ENCODE data around the gene NR2C2. TPM values are rescaled to one million over a fixed set of nuclear protein-coding genes. Genes with fewer than 3 reads are reported as not detected.

NR2C2 gene
- total and polyA plus RNA-seq, 4 donors = 3.3 to 21.8 (median 14.5) TPM

DNA sequence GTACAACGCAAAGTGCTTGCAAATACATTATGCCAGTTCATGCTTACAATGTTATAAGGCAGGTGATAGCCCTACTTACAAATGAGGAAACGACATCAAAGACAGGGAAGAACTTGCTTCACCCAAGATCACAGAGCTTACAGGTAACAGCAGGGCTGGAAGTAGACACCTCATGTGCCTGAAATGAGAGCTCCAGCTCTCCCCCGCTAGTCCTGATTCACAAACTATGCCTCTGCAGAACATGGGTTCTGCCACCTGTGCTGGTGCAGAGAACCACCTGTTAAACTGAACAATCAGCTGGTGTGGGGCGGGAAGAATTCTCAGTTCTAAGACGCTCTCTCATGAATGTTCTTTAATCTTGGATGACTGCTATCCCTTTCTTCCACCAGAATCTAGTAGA lies 144.2 kb downstream of the NR2C2 start (continued):
- no peak for TF ChIP-seq MAX (IDR thresholded peaks at IDR 0.05)
- no peak for TF ChIP-seq RAD21 (IDR thresholded peaks at IDR 0.05)

GRCh38 chr3:15092686-15093085 lies 145.3 kb downstream of the NR2C2 start:
- Histone ChIP-seq H3K4me3 (ENCODE audit: low read depth in 1 of 3, low read length in 3 of 3) (no peak overlapping the region), H3K27me3 (ENCODE audit: control insufficient read depth in 4 of 4, insufficient read depth in 4 of 4, low read length in 3 of 4) (no peaks in the 10 kb centered on the region), H3K9me3 (ENCODE audit: control insufficient read depth in 4 of 4, low read length in 3 of 4) (no peaks in the 10 kb centered on the region), H3K9ac (ENCODE audit: low read depth in 1 of 2, low read length in 2 of 2) (no peak overlapping the region), H3K36me3 (ENCODE audit: control insufficient read depth in 4 of 4, insufficient read depth in 3 of 4, low read depth in 1 of 4, low read length in 3 of 4) (peaks cover 0 to 38% (median 36%) of the 10 kb centered on the region in 4 donors), H3K4me1 (ENCODE audit: control insufficient read depth in 4 of 4, insufficient read depth in 4 of 4, low read length in 3 of 4) (peaks cover under 1 to 3% (median 3%) of the 10 kb centered on the region in 4 donors), H3K27ac (ENCODE audit: low read depth in 1 of 2, low read length in 2 of 2) (no peak overlapping the region)
- WGBS = 86% methylated on average over 1 of the region's 1 CpG
- DNase-seq (ENCODE audit: low spot score) = no peak
- TF ChIP-seq FOXA2 (IDR thresholded peaks at IDR 0.05) = no peak
- no peak for TF ChIP-seq NR2F2 (IDR thresholded peaks at IDR 0.05)
- TF ChIP-seq, protein P1, sequence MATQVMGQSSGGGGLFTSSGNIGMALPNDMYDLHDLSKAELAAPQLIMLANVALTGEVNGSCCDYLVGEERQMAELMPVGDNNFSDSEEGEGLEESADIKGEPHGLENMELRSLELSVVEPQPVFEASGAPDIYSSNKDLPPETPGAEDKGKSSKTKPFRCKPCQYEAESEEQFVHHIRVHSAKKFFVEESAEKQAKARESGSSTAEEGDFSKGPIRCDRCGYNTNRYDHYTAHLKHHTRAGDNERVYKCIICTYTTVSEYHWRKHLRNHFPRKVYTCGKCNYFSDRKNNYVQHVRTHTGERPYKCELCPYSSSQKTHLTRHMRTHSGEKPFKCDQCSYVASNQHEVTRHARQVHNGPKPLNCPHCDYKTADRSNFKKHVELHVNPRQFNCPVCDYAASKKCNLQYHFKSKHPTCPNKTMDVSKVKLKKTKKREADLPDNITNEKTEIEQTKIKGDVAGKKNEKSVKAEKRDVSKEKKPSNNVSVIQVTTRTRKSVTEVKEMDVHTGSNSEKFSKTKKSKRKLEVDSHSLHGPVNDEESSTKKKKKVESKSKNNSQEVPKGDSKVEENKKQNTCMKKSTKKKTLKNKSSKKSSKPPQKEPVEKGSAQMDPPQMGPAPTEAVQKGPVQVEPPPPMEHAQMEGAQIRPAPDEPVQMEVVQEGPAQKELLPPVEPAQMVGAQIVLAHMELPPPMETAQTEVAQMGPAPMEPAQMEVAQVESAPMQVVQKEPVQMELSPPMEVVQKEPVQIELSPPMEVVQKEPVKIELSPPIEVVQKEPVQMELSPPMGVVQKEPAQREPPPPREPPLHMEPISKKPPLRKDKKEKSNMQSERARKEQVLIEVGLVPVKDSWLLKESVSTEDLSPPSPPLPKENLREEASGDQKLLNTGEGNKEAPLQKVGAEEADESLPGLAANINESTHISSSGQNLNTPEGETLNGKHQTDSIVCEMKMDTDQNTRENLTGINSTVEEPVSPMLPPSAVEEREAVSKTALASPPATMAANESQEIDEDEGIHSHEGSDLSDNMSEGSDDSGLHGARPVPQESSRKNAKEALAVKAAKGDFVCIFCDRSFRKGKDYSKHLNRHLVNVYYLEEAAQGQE (IDR thresholded peaks at IDR 0.05) = no peak
- no peak for TF ChIP-seq ATF3 (IDR thresholded peaks at IDR 0.05)
- no peak for TF ChIP-seq RXRA (IDR thresholded peaks at IDR 0.05)
- no peak for TF ChIP-seq GABPA (IDR thresholded peaks at IDR 0.05 in 1 of 2, conservative IDR thresholded peaks at IDR 0.05 in 1 of 2)
- TF ChIP-seq YY1 (IDR thresholded peaks at IDR 0.05) = no peak
- TF ChIP-seq EGR1 (IDR thresholded peaks at IDR 0.05; ENCODE audit: low read depth in 2 of 2) = no peak

DNA sequence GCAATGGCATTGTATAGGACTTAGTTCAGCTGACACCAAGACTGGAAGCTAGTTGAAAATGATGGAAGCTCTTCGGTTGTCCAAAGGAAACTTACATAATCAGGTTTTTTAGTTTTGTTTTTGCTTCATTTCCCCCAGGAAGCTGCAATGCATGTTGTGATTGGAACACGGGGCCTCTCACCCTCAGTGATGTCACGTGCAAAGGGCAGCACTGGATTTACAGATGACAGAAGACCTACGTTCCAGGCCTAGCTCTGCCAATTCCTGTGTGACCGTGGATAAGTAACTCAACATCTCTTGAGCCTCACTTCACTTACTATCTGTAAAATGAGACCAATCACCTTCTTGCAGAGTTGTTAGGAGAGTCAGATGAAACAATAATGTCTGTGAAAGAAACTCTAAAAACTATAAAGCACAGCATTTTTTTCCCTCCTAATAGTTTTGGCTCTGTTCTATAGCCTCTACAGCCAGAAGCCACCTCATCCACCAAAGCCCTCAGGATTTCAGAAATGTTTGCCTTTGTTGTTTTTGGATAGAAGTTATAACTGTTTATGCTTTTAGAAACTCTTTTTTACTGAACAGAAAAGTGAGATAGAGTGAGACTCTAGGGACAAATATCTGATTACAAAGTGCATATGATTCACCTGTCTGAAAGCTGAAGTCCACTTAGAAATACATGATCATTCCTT lies 146.9 kb downstream of the NR2C2 start:
- Histone ChIP-seq H3K27ac (ENCODE audit: low read depth in 1 of 2, low read length in 2 of 2) (no peak overlapping the region), H3K9ac (ENCODE audit: low read depth in 1 of 2, low read length in 2 of 2) (no peak overlapping the region), H3K36me3 (ENCODE audit: control insufficient read depth in 4 of 4, insufficient read depth in 3 of 4, low read depth in 1 of 4, low read length in 3 of 4) (peaks cover 0 to 36% (median 31%) of the 10 kb centered on the region in 4 donors), H3K4me3 (ENCODE audit: low read depth in 1 of 3, low read length in 3 of 3) (no peak overlapping the region), H3K9me3 (ENCODE audit: control insufficient read depth in 4 of 4, low read length in 3 of 4) (no peaks in the 10 kb centered on the region), H3K27me3 (ENCODE audit: control insufficient read depth in 4 of 4, insufficient read depth in 4 of 4, low read length in 3 of 4) (no peaks in the 10 kb centered on the region), H3K4me1 (ENCODE audit: control insufficient read depth in 4 of 4, insufficient read depth in 4 of 4, low read length in 3 of 4) (peaks cover 3 to 11% (median 8%) of the 10 kb centered on the region in 4 donors)
- no peak for DNase-seq (ENCODE audit: low spot score)
- WGBS = 82% methylated on average over 5 of the region's 5 CpGs
- TF ChIP-seq RXRA (IDR thresholded peaks at IDR 0.05) (no peak), JUND (IDR thresholded peaks at IDR 0.05) (no peak), FOXA2 (IDR thresholded peaks at IDR 0.05) (no peak), CTCF (IDR thresholded peaks at IDR 0.05; ENCODE audit: low read depth, low read length, missing input control) (no peak), FOXA1 (IDR thresholded peaks at IDR 0.05) (no peak), YY1 (IDR thresholded peaks at IDR 0.05) (no peak), MAX (IDR thresholded peaks at IDR 0.05) (no peak), HNF4A (conservative IDR thresholded peaks at IDR 0.05) (no peak), RAD21 (IDR thresholded peaks at IDR 0.05) (no peak), TAF1 (conservative IDR thresholded peaks at IDR 0.05) (no peak), SP1 (IDR thresholded peaks at IDR 0.05) (no peak), EGR1 (IDR thresholded peaks at IDR 0.05; ENCODE audit: low read depth in 2 of 2) (no peak), GABPA (IDR thresholded peaks at IDR 0.05 in 1 of 2, conservative IDR thresholded peaks at IDR 0.05 in 1 of 2) (no peak), ATF3 (IDR thresholded peaks at IDR 0.05) (no peak)
- TF ChIP-seq, protein P2, sequence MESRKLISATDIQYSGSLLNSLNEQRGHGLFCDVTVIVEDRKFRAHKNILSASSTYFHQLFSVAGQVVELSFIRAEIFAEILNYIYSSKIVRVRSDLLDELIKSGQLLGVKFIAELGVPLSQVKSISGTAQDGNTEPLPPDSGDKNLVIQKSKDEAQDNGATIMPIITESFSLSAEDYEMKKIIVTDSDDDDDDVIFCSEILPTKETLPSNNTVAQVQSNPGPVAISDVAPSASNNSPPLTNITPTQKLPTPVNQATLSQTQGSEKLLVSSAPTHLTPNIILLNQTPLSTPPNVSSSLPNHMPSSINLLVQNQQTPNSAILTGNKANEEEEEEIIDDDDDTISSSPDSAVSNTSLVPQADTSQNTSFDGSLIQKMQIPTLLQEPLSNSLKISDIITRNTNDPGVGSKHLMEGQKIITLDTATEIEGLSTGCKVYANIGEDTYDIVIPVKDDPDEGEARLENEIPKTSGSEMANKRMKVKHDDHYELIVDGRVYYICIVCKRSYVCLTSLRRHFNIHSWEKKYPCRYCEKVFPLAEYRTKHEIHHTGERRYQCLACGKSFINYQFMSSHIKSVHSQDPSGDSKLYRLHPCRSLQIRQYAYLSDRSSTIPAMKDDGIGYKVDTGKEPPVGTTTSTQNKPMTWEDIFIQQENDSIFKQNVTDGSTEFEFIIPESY (IDR thresholded peaks at IDR 0.05) = no peak
